SJCRH30 (cell line): ENCODE measurements around the gene SLC25A33. TPM values are rescaled to one million over a fixed set of nuclear protein-coding genes. Genes with fewer than 3 reads are reported as not detected.

ENCODE experiments used
- DNase-seq, 2 experiments: peaks; one replicate each; pipeline ENCODE4 v3.0.0-alpha.2; 2015 to 2020
- H3K27ac ChIP-seq: fragments of 250-450 bp; sonication (Bioruptor Pico); 2 replicates; pipeline ENCODE4 v1.5.1; 2020; ENCODE audit warnings: mild to moderate bottlenecking, moderate library complexity
- H3K27me3 ChIP-seq: fragments of 250-450 bp; sonication (Bioruptor Pico); 2 replicates; pipeline ENCODE4 v1.5.1; 2020; ENCODE audit warnings: mild to moderate bottlenecking, moderate library complexity
- H3K36me3 ChIP-seq: fragments of 250-450 bp; sonication (Bioruptor Pico); 2 replicates; pipeline ENCODE4 v1.5.1; 2020; ENCODE audit warnings: mild to moderate bottlenecking, moderate library complexity
- H3K4me1 ChIP-seq: fragments of 250-450 bp; sonication (Bioruptor Pico); 2 replicates; pipeline ENCODE4 v1.5.1; 2020; ENCODE audit warnings: mild to moderate bottlenecking, moderate library complexity
- H3K4me3 ChIP-seq: fragments of 250-450 bp; sonication (Bioruptor Pico); 2 replicates; pipeline ENCODE4 v1.5.1; 2020; ENCODE audit warnings: mild to moderate bottlenecking, moderate library complexity
- H3K9me3 ChIP-seq: fragments of 250-450 bp; sonication (Bioruptor Pico); replicated peaks from 2 replicates; pipeline ENCODE4 v1.5.1; 2020; ENCODE audit warnings: mild to moderate bottlenecking, moderate library complexity
- total RNA-seq: library from RNA; depleted of rRNA; stranded (reverse); fragments of >200 nt; shearing (Covaris generic); gene quantifications from 2 replicates; pipeline ENCODE4 v1.2.3, GENCODE V29; 2014

Gene SLC25A33
- total RNA-seq, 1 experiment from 2014 or later, result 21.0 TPM

DNA sequence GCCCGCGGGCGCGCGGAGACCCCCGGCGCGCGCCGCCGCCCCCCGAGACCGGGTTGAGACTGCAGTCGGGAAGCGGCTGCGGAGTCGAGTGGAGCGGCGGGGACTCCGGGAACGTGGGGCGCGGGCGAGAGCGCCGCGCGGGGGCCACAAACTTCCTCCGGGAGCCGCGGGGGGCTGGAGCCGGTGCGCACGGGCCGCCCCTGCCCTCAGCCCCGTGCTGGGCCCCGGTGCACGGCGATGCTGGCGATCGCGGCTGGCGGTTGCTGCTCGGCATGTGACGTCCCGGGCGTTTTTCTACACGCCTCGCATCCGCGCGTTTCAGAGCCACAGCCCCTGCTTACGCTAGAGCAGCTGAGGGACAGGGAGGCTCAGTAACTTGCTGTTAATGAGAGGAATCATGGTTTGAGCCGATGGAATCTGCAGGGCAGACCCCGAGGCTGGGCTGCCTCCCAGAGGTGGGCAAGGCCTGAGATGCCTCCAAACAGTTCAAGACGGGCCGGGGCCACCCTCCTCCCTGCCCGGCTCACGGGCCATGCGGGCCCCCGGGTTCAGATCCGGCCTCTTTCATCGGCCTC is 50.0 kb downstream of the SLC25A33 start:
- Histone ChIP-seq H3K36me3 (peaks cover 5% of the 10 kb centered on the region), H3K27me3 (no peaks in the 10 kb centered on the region), H3K4me1 (peaks cover 37% of the 10 kb centered on the region), H3K4me3 (peak overlapping the region; percentile 95), H3K27ac (peak overlapping the region; percentile 57), H3K9me3 (no peaks in the 10 kb centered on the region)
- DNase-seq, result peak; percentile 38 to 55

DNA sequence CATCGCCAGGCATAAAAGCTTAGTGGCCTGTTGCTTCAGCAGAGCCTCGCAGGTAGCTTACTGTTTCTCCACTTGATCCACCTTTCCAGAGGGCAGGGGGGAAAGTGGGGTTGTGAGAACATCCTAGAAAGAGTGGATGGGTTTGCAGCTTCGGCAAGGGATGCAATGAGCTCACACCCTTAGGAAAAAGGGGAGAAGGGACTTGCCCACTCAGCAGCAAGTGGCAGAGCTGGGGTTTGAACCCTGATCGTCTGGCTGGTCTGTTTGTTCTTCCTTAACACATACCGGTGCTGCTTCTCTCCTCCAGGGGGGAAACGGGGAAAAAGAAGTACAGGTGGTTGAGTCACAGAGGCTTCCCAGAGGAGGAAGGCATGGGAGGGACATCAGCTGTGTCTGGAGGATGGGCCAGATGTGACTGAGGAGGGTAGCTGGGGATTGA is 50.5 kb downstream of the SLC25A33 start:
- H3K4me3 ChIP-seq, result peak overlapping the region; percentile 95
- no peaks in the 10 kb centered on the region for H3K27me3 ChIP-seq
- peaks cover 4% of the 10 kb centered on the region for H3K36me3 ChIP-seq
- peaks cover 42% of the 10 kb centered on the region for H3K4me1 ChIP-seq
- H3K27ac ChIP-seq, result peak overlapping the region; percentile 57
- no peaks in the 10 kb centered on the region for H3K9me3 ChIP-seq
- peak in 1 of 2 experiments; percentile 42 for DNase-seq

DNA sequence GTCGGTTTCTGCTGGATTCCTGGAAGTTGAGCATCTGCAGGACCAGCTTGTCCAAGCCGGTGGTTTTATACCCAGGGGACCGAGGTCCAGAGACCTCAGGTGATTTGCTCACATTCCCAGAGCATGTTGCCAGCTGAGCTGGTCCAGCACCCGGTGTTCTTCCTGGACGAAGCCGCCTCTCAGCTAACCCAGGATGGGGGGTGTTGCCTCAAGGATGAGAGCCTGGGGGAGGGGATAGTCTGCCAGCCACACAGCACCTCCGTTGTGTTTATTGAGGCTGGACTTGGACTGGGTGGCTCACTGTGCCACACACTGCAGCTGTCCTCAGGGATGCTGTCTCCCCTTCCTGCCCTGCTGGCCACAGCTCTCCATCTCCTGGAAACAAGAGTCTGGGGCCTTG is 50.9 kb downstream of the SLC25A33 start:
- Histone ChIP-seq H3K27ac (peak overlapping the region; percentile 37; the same call in 1 of the 2 replicates), H3K4me1 (peaks cover 46% of the 10 kb centered on the region), H3K27me3 (no peaks in the 10 kb centered on the region), H3K4me3 (peak overlapping the region; percentile 95), H3K9me3 (no peaks in the 10 kb centered on the region), H3K36me3 (no peaks in the 10 kb centered on the region)
- DNase-seq, result peak; percentile 40 to 54

DNA sequence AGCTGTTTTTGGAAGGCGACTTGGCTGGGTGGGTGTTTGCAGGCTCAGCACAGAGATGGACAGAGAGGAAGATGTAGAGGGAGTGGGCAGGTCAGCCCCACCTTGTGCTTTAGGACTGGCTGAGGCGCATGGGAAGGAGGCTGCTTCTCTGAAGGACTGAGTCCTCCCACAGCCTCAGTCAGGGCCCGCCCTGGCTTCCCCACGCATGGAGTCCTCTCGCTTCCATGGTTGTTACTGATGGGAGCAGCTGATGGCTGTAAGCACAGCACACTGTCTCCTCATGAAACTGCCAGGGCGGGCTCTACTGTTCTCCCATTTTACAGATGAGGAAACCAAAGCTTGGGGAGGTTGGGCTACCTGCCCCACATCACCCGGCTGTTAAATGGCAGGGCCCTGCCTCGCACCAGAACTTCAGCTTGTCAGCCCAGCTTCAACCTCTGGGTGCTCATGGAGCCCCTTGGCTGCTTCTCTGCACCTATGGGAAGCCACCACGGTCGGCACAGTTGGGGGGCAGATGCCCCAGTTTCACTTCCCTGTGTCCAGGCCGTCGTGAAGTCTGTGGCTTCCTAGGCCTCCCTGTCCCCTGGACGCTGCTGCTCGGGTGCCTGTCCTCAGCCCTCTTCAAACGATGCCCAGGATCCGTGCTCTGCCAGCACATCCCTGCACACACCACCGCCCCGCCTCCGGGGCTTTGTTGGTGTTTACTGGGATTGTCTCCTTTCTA is 51.8 kb downstream of the SLC25A33 start:
- peaks cover under 1% of the 10 kb centered on the region; the same call in 1 of the 2 replicates for H3K36me3 ChIP-seq
- H3K4me3 ChIP-seq, result peak overlapping the region; percentile 95
- H3K9me3 ChIP-seq, result no peaks in the 10 kb centered on the region
- DNase-seq, result peak; percentile 68 to 78
- H3K27me3 ChIP-seq, result no peaks in the 10 kb centered on the region
- peak overlapping the region; percentile 37 for H3K27ac ChIP-seq
- peaks cover 53% of the 10 kb centered on the region for H3K4me1 ChIP-seq

DNA sequence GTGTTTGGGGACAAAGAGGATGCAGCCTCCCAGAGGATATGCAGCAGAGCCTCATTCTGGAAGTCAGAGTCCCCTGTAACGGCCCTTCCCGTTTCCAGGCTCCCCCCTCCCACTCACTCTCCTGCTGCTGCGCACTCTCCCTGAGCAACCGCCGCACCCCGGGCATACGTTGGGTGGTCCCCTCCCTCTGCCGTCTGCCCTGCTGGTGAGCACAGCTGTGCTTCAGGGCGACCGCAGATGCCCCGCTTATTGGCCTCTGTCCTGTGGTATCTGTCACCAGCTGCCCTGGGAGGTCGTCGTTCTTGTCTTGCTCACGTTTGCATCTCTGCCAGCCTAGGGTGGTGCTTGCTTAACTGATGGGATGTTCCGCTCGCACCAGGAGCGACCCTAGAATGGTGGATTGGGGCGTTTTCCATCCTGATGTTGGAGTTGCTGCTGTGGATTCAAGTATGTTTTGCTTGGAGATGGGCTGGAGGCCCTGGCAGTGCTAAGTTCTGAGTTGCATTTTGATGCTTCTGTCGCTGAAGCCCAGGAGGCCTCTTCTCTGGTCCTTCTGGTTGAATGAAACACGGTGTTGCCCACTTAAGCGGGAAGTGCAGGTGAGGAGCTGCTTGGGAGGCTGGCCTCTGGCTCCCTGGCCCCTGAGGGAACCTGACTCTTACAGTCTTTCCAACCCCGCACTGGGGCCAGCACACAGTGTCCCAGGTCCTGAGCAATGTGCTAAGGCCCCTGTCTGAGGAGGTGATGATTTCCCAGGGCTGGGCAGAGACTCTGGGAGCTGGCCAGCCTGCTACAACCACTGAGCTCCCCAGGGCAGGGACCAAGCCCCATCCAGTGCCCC is 52.6 kb downstream of the SLC25A33 start:
- Histone ChIP-seq H3K27me3 (no peaks in the 10 kb centered on the region), H3K4me1 (peaks cover 53% of the 10 kb centered on the region), H3K9me3 (no peaks in the 10 kb centered on the region), H3K36me3 (peaks cover 6% of the 10 kb centered on the region), H3K4me3 (peak overlapping the region; percentile 95), H3K27ac (peak overlapping the region; percentile 37)
- DNase-seq, result peak; percentile 94 to 95

DNA sequence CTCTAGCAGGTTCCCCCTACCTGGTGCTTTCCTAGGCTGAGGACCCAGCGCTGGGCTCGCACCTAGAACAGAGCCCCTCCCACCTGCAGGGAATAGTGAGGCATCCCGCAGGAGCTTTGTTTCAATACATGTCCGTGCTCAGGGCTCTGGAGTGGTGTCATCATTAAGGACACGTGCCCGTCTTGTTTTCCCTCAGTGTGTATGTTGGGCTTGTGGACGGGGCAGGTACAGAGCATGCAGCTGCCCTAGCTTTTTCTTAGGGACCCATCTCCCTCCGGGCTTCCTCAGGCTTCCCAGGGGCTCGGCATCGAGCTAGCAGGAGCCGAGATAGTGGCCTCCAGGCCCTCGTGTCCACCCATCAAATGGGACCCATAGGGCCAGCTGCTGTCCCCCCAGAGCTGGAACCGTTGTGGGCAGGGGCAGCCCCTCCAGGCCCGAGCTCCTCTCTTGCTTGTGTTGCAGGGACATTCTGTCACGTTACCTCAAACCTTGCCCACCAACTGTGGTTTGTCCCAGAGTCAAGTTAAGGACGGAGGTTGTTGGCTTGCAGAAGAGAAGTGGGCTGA is 53.3 kb downstream of the SLC25A33 start:
- H3K4me1 ChIP-seq, result peaks cover 53% of the 10 kb centered on the region
- no peak overlapping the region for H3K4me3 ChIP-seq
- DNase-seq, result no peak
- no peaks in the 10 kb centered on the region for H3K9me3 ChIP-seq
- H3K36me3 ChIP-seq, result peaks cover 13% of the 10 kb centered on the region
- H3K27me3 ChIP-seq, result no peaks in the 10 kb centered on the region
- H3K27ac ChIP-seq, result peak overlapping the region; percentile 63; the same call in 1 of the 2 replicates

DNA sequence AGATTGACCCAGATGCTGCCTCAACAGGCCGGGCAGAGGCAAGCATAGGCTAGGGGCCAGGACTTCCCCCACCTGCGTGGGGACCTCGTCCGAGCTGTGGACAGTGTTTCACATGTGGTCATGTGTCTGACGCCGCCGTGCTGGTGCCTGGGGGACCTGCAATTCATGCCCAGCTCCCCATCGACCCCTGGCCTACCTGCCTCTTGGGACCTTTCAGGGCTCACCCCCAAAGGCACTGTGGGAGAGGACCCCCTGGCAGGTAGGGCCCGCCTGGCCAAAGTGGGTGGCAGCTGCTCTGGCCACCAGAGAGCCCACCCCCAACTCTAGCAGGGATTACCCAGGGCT is 53.9 kb downstream of the SLC25A33 start:
- Histone ChIP-seq H3K9me3 (no peaks in the 10 kb centered on the region), H3K27ac (peak overlapping the region; percentile 63; the same call in 1 of the 2 replicates), H3K4me3 (no peak overlapping the region), H3K27me3 (no peaks in the 10 kb centered on the region), H3K4me1 (peaks cover 53% of the 10 kb centered on the region), H3K36me3 (peaks cover 18% of the 10 kb centered on the region)
- DNase-seq, result no peak

DNA sequence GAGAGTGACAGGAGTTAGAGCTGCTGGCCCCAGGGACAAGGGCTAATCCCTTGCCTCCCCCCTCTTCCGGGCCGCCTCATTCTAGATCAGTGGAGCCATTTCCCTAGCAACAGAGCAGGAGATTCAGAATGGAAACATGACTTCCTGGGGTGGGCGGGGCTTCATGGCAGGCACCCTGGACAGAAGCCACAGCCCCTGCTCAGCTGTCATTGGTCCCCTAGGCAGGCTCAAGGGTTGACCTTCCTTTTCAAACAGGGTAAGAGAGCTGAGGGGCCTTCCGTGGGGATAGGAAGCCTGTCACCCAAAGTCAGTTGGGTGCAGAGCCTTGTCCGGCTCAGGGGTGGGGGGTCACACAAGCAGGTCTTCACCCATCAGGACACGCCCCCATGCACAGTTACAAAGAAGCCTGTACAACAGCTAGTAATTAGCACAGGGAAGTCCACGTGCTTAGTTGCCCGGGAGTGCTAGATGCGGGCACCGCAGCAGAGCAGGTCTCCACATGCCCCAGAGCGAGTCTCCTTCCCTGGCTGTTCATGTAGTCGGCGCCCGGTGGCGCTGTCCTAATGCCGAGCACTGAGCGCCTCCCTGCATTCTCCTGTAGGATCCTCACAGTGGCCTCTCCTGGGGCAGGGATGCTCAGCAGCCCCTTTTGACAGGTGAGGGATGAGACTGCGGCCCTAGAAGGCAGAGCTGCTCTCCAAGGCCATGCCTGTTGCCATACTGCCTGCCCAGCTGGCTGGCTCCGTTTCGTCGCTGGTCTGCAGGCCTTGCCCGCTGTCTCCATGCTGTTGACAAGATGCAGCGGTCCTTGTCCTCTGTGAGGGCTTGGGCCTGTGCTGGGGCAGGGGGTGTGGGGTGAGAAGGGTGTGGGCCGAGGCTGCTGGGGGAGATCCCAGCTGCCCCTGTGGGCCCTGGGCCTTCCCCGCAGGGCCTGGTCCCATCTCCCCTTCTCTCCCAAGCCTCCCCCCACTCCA is 54.5 kb downstream of the SLC25A33 start:
- Histone ChIP-seq H3K36me3 (peaks cover 25% of the 10 kb centered on the region), H3K9me3 (no peaks in the 10 kb centered on the region), H3K4me1 (peaks cover 53% of the 10 kb centered on the region), H3K27me3 (no peaks in the 10 kb centered on the region), H3K4me3 (peak overlapping the region; percentile 6; the same call in 1 of the 2 replicates), H3K27ac (peak overlapping the region; percentile 63)
- peak; percentile 97 to 99 for DNase-seq

DNA sequence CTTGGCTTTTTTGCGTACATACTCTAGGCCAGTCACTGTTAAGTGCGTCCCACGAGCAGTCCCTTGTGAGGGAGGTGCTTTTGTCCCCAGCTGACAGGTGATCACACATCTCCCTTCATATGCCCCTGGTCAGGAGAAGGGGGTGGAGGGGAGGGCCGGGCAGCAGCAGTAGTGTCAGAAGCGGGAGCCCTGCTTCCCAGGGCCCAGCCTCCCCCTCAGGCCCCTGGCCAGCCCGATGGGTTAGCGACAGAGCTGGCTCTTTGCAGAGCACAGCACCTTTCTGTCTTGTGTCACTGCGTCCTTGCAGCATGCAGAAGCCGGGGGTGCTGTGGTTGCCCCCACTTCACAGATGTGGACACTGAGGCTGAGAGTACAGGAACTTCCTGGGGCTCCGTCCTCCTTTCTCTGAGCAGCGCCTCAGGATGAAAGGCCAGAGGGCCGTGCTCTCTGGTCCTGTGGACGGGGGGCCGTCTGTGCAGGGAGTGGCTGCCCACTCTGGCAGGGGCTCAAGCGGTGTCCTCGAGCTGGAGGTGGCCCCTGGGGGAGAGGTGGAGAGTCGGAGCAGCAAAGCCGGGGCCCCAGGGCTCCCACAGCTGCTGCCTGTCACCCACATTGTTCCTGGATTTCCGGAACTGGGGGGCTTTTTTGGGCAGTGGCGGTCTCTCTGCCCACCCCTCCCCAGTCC is 55.3 kb downstream of the SLC25A33 start:
- Histone ChIP-seq H3K4me1 (peaks cover 53% of the 10 kb centered on the region), H3K27me3 (no peaks in the 10 kb centered on the region), H3K9me3 (no peaks in the 10 kb centered on the region), H3K27ac (peak overlapping the region; percentile 63), H3K4me3 (no peak overlapping the region), H3K36me3 (peaks cover 33% of the 10 kb centered on the region)
- no peak for DNase-seq

DNA sequence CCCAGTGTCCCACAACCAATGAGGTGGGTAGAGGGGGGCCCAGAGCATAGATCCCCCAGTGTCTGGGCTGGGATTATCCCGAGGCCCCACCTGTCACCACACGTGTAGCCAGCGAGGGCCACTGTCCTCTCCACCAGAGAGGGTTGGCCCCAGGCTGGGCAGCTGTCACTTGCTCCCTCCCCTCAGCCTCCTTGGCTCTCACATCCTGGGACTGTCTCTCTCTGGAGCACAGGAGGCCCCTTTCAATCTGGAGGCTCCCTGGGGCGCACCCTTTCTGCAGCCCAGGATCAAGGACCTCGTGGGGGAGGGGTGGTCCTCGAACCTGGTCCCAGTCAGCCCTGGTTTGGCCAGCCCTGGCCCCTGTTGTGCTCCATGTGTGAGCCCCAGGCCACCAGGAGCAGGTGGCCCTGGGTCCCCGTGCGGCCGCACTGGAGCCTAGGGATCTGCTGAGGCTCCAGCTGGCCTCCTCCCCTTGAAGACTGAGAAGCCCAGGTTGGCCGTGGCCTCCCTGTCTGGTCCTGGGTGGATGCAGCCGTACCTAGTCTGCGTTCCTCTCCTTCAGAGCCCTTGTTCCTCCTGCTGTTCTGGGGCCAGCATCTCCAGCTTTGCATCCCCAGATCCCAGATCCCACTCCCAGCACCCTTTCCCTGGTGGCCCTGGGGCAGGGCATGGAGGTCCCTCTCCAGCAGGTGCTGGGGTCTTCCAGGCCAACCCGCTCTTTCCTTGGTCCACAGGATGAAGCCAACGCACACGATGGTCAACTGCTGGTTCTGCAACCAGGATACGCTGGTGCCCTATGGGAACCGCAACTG is 56.1 kb downstream of the SLC25A33 start:
- Histone ChIP-seq H3K4me1 (peaks cover 50% of the 10 kb centered on the region), H3K36me3 (peaks cover 40% of the 10 kb centered on the region), H3K27me3 (no peaks in the 10 kb centered on the region), H3K4me3 (no peak overlapping the region), H3K27ac (peak overlapping the region; percentile 63), H3K9me3 (no peaks in the 10 kb centered on the region)
- DNase-seq, result peak; percentile 92 to 94

DNA sequence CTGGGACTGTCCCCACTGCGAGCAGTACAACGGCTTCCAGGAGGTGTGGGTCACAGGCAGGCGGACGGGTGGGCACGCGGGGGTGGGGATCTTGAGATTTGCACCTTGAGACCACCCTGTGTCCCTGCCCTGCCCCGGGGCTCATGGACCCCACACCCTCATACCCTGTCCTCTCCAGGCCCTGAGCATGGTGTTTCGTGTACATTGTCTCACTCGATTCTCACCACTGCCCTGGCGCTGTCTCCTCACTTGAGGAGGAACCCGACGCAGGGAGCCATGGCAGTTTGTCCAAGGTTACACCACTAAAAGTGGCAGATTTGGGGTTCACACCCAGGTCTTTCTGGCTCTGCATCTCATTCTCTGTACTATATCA is 56.7 kb downstream of the SLC25A33 start:
- Histone ChIP-seq H3K27me3 (no peaks in the 10 kb centered on the region), H3K27ac (no peak overlapping the region), H3K4me3 (no peak overlapping the region), H3K4me1 (peaks cover 44% of the 10 kb centered on the region), H3K9me3 (no peaks in the 10 kb centered on the region), H3K36me3 (peaks cover 46% of the 10 kb centered on the region)
- DNase-seq, result no peak

DNA sequence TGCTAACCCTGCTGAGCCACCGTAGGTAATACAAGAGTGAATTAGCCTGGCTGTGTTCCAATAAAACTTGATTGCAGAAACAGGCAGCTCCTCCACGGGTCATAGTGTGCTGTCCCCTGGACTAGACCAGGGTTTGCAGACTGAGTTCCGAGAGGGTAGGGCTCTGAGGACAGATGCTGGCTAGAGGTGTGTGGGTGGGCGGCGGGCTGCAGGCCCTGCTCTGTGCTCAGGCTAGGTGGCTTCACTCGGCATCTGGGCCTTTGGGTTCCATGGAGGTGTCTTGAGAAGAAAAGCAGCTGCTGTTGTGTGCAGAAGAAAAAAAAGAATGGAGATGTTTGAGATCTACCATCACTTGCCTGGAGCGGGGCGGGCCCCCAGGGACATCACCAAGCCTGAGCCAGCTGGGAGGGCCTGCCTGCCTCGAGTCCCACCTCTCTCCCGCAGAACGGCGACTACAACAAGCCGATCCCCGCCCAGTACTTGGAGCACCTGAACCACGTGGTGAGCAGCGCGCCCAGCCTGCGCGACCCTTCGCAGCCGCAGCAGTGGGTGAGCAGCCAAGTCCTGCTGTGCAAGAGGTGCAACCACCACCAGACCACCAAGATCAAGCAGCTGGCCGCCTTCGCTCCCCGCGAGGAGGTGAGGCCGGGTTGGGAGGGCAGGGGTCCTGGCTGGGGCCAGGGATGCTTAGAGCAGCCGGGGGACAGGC is 57.3 kb downstream of the SLC25A33 start:
- Histone ChIP-seq H3K27ac (no peak overlapping the region), H3K4me3 (no peak overlapping the region), H3K4me1 (peaks cover 38% of the 10 kb centered on the region), H3K36me3 (peaks cover 52% of the 10 kb centered on the region), H3K27me3 (no peaks in the 10 kb centered on the region), H3K9me3 (no peaks in the 10 kb centered on the region)
- DNase-seq, result no peak
